ENCODE data around the gene ABCC9. TPM values are rescaled to one million over a fixed set of nuclear protein-coding genes. Genes with fewer than 3 reads are reported as not detected.

ABCC9 gene
- total RNA-seq, 3 donors from 2014 or later: 10.2 to 52.0 (median 27.5) TPM

DNA sequence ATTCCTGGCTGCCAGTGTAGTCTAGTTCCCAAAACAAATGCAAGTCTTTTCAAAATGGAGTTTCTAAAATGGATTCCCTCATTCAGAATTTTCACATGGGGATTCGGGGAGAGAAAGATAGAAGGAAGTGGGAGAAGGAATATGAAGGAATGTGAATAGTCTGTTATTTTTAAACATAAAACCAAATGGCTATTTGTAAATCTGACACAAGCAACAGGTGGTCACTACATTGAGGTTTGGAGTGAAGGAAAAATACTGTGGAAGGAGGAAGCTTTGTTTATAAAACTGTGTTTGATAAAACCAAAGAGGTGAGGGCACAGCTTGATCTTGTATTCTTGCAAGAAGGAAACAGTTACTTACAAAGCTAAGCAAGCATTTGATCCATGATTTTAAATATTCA, 101.5 kb downstream of the ABCC9 start:
- no peaks in the 10 kb centered on the region for H3K27me3 ChIP-seq
- H3K27ac ChIP-seq: no peak overlapping the region
- H3K36me3 ChIP-seq: no peaks in the 10 kb centered on the region
- intact Hi-C loops (cut with DNase I; ENCODE audit: low total_unique reads): no loop called here
- no peak for DNase-seq (ENCODE audit: low spot score in 2 of 2)
- H3K4me3 ChIP-seq: no peak overlapping the region
- no peak for TF ChIP-seq POLR2A (IDR thresholded peaks at IDR 0.05)
- TF ChIP-seq POLR2AphosphoS5 (IDR thresholded peaks at IDR 0.05): no peak
- TF ChIP-seq, protein P1, sequence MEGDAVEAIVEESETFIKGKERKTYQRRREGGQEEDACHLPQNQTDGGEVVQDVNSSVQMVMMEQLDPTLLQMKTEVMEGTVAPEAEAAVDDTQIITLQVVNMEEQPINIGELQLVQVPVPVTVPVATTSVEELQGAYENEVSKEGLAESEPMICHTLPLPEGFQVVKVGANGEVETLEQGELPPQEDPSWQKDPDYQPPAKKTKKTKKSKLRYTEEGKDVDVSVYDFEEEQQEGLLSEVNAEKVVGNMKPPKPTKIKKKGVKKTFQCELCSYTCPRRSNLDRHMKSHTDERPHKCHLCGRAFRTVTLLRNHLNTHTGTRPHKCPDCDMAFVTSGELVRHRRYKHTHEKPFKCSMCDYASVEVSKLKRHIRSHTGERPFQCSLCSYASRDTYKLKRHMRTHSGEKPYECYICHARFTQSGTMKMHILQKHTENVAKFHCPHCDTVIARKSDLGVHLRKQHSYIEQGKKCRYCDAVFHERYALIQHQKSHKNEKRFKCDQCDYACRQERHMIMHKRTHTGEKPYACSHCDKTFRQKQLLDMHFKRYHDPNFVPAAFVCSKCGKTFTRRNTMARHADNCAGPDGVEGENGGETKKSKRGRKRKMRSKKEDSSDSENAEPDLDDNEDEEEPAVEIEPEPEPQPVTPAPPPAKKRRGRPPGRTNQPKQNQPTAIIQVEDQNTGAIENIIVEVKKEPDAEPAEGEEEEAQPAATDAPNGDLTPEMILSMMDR (IDR thresholded peaks at IDR 0.05): no peak
- no peaks in the 10 kb centered on the region for H3K4me1 ChIP-seq
- no peaks in the 10 kb centered on the region for H3K9me3 ChIP-seq

GRCh38 chr12:21837847-21838246, 103.4 kb downstream of the ABCC9 start:
- H3K9me3 ChIP-seq: no peaks in the 10 kb centered on the region
- TF ChIP-seq POLR2AphosphoS5 (IDR thresholded peaks at IDR 0.05) (no peak), POLR2A (IDR thresholded peaks at IDR 0.05) (no peak)
- TF ChIP-seq, protein P1 (IDR thresholded peaks at IDR 0.05): no peak
- DNase-seq (ENCODE audit: low spot score in 2 of 2): no peak
- no peaks in the 10 kb centered on the region for H3K4me1 ChIP-seq
- H3K36me3 ChIP-seq: no peaks in the 10 kb centered on the region
- no peak overlapping the region for H3K27ac ChIP-seq
- intact Hi-C loops (cut with DNase I; ENCODE audit: low total_unique reads): no loop called here
- H3K4me3 ChIP-seq: no peak overlapping the region
- no peaks in the 10 kb centered on the region for H3K27me3 ChIP-seq

GRCh38 chr12:21831791-21832344, 109.4 kb downstream of the ABCC9 start:
- peak overlapping the region; percentile 11 to 80 for H3K27ac ChIP-seq
- DNase-seq (ENCODE audit: low spot score in 2 of 2): no peak
- TF ChIP-seq POLR2A (IDR thresholded peaks at IDR 0.05): no peak
- TF ChIP-seq POLR2AphosphoS5 (IDR thresholded peaks at IDR 0.05): peak in 1 of 3 donors; percentile 38
- H3K4me1 ChIP-seq: no peaks in the 10 kb centered on the region
- no peaks in the 10 kb centered on the region for H3K9me3 ChIP-seq
- intact Hi-C loops (cut with DNase I; ENCODE audit: low total_unique reads): no loop called here
- H3K36me3 ChIP-seq: no peaks in the 10 kb centered on the region
- no peak overlapping the region for H3K4me3 ChIP-seq
- H3K27me3 ChIP-seq: no peaks in the 10 kb centered on the region

- DNase-seq (ENCODE audit: low spot score in 2 of 2): no peak
- no peaks in the 10 kb centered on the region for H3K36me3 ChIP-seq
- intact Hi-C loops (cut with DNase I; ENCODE audit: low total_unique reads): no loop called here
- H3K9me3 ChIP-seq: no peaks in the 10 kb centered on the region
- H3K4me3 ChIP-seq: no peak overlapping the region
- TF ChIP-seq, protein P1 (IDR thresholded peaks at IDR 0.05): no peak
- TF ChIP-seq POLR2AphosphoS5 (IDR thresholded peaks at IDR 0.05) (no peak), POLR2A (IDR thresholded peaks at IDR 0.05) (no peak)
- no peaks in the 10 kb centered on the region for H3K27me3 ChIP-seq
- no peaks in the 10 kb centered on the region for H3K4me1 ChIP-seq
- H3K27ac ChIP-seq: no peak overlapping the region
Measured at GRCh38 chr12:21828779-21829178, 112.4 kb downstream of the ABCC9 start.

GRCh38 chr12:21828136-21828775, 113.0 kb downstream of the ABCC9 start:
- no peak for DNase-seq (ENCODE audit: low spot score in 2 of 2)
- H3K9me3 ChIP-seq: no peaks in the 10 kb centered on the region
- no peaks in the 10 kb centered on the region for H3K36me3 ChIP-seq
- H3K4me3 ChIP-seq: no peak overlapping the region
- no peaks in the 10 kb centered on the region for H3K4me1 ChIP-seq
- H3K27ac ChIP-seq: no peak overlapping the region
- intact Hi-C loops (cut with DNase I; ENCODE audit: low total_unique reads): no loop called here
- no peak for TF ChIP-seq POLR2AphosphoS5 (IDR thresholded peaks at IDR 0.05)
- TF ChIP-seq, protein P1 (IDR thresholded peaks at IDR 0.05): no peak
- no peak for TF ChIP-seq POLR2A (IDR thresholded peaks at IDR 0.05)
- no peaks in the 10 kb centered on the region for H3K27me3 ChIP-seq

All from breast epithelium (tissue), 4 donors.